ENCODE data around the gene REEP1.

REEP1 gene

DNA sequence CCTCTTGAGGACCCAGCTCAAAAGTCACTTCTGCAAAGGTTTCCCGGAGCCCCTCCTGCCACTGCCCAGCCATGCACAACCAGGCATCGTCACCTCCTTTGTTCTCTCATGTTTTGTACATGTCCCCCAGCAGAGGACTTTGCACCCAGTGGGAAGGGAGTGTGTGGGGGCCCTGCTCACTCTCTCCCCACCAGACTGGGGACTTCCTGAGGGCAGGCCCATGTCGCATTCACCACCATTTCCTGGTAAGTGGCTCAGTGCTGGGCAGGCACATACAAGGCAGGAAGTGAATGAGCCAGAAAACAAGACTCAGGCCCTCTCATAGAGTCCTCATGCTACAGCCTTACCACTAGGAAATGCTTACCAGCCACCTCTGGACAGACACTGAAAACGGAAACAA lies 119.3 kb downstream of the REEP1 start:
- H3K4me3 ChIP-seq (ENCODE audit: low read depth, low read length) = no peak overlapping the region
- DNase-seq (ENCODE audit: low read depth) = no peak
- TF ChIP-seq, protein P1, sequence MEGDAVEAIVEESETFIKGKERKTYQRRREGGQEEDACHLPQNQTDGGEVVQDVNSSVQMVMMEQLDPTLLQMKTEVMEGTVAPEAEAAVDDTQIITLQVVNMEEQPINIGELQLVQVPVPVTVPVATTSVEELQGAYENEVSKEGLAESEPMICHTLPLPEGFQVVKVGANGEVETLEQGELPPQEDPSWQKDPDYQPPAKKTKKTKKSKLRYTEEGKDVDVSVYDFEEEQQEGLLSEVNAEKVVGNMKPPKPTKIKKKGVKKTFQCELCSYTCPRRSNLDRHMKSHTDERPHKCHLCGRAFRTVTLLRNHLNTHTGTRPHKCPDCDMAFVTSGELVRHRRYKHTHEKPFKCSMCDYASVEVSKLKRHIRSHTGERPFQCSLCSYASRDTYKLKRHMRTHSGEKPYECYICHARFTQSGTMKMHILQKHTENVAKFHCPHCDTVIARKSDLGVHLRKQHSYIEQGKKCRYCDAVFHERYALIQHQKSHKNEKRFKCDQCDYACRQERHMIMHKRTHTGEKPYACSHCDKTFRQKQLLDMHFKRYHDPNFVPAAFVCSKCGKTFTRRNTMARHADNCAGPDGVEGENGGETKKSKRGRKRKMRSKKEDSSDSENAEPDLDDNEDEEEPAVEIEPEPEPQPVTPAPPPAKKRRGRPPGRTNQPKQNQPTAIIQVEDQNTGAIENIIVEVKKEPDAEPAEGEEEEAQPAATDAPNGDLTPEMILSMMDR (IDR thresholded peaks at IDR 0.05; ENCODE audit: insufficient read depth, low read depth, low read length, missing control alignments) = no peak

DNA sequence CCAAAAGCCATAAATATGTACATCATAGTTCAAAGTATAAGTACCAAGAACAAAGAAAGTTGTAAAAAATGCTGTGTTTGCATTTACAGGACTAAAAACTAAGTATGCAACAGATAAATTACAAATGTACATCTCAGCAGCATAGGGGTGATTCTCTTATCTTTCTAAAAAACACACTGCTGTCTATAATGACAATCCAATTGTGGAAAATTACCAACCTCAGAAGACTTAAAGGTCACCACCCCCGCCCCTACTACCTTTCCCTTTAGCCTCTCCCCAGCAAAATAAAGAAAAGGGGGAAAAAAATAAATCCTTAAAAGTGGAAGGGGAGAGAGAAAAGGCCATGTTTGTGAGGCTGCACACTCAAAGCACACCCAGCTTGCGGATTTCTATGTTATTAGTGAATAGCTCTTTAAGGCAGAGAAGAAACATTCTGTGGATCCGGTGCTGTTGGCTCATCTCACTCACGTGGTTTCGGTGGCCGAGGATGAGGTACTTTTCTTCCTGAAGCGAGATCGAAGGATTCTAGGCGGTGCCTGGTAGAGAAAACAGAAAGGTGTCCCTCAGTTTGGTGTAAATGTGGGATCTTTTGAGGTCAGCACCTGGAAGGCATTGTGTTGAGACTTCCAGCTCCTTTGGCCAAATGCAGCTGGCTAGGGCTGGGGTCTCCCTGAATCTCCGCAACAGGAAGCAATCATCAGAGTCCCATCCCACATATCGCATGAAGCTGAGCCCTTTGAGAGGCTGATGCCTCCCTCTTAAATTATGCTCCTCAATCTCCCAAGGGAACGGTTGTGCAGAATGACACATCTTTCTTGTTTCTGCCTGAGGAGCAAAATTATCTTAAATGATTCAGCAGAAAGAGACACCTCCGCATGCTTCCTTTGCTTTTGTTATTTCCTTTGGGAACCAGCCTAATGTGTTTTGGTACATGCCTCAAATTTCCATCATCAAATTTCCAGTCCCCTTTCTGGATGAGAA lies 120.6 kb downstream of the REEP1 start:
- TF ChIP-seq, protein P1 (IDR thresholded peaks at IDR 0.05; ENCODE audit: insufficient read depth, low read depth, low read length, missing control alignments) = no peak
- no peak for DNase-seq (ENCODE audit: low read depth)

DNA sequence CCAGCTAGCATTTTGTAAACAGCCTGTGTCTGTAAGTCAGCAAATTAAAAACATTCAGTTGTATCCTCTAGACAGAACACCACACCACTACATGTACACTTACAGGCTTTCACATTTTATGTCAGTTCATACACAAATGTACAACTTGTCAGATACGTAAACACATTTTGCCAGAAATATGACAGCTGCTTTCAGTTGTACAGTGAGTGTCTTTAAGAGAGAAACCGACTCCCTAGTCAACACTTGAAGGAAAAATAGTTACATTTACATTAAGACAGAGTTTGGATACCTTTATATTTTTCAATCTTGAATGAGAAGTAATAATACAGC lies 123.0 kb downstream of the REEP1 start:
- TF ChIP-seq, protein P1 (IDR thresholded peaks at IDR 0.05; ENCODE audit: insufficient read depth, low read depth, low read length, missing control alignments) = no peak
- no peak overlapping the region for H3K4me3 ChIP-seq (ENCODE audit: low read depth, low read length)
- no peak for DNase-seq (ENCODE audit: low read depth)

More for the DNA sequence above, 120.6 kb downstream of the REEP1 start:
- H3K4me3 ChIP-seq (ENCODE audit: low read depth, low read length) = no peak overlapping the region

DNA sequence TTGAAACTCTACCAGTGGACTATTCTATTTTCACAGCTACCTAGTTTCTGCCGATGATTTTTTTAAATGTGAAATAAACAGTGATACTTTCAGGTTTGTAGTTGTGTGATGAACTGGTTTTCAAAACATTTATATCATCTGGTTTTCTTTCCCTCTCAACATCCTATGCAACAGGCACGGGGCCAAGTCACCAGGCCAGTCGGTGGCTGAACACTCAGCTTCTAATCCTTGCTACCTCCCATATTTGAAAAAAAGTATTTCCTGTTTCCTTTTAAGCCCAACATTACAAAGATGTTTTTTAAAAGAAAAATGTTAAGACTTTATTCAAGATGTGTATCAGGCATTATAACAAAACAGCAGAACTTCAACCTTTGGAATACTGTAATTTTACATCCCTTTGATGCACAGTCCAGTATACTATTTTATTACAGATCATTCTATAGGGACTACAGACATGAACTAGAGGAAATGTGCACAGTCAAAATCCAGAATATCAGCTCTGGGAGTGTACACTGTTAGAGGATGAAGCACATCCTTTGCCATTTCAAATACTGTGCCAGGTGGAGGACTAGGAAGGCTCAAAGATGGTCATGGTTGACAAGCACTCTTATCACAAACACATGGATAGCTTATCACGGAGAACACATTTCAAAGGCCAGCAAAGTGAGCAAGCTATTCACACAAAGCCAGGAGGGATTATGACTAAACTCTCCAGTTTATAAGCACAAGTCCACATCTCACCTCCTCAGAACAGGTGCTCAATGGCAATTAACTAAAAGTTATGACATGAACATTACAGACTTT lies 123.5 kb downstream of the REEP1 start:
- no peak for DNase-seq (ENCODE audit: low read depth)
- TF ChIP-seq, protein P1 (IDR thresholded peaks at IDR 0.05; ENCODE audit: insufficient read depth, low read depth, low read length, missing control alignments) = no peak
- no peak overlapping the region for H3K4me3 ChIP-seq (ENCODE audit: low read depth, low read length)

DNA sequence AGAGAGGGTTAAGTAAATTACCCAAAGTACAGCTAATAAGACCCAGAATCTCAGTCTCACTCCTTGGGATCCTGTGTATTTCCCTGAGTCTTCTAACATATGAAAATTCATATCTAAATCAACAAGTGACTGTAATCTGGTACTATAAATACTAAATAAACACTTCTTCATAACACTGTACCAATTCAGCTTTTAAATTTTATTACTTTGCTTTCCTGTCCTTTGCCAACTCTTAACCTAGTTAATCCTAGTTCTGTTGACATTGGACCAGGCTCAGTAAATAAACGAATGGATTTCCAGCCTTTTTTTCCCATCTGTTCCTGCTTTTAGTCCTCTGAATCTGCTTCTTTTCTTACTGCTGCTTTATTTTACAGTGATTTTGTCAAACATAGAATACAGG lies 124.4 kb downstream of the REEP1 start:
- H3K4me3 ChIP-seq (ENCODE audit: low read depth, low read length) = no peak overlapping the region
- TF ChIP-seq, protein P1 (IDR thresholded peaks at IDR 0.05; ENCODE audit: insufficient read depth, low read depth, low read length, missing control alignments) = no peak
- no peak for DNase-seq (ENCODE audit: low read depth)

DNA sequence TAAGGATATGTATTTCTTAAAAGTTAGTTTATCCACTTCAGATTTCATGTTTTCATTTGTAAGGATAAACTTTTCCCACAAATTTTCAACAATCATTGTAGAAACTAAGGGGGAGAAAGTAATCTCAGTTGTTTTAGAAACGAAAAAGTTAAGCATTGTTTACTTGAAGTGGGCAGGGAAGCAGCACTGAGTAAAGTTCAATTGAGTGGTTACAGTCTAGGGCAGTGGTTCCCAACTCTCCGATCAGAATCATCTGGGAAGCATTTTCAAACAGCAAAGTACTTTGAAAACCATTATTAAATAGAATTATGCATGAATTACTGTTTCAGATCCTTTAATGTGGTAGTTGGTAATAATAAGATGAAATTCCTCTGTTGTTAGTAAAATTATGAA lies 125.6 kb downstream of the REEP1 start:
- H3K4me3 ChIP-seq (ENCODE audit: low read depth, low read length) = no peak overlapping the region
- DNase-seq (ENCODE audit: low read depth) = no peak
- TF ChIP-seq, protein P1 (IDR thresholded peaks at IDR 0.05; ENCODE audit: insufficient read depth, low read depth, low read length, missing control alignments) = no peak

Measured in GM12865 (cell line).